PFSK-1 (cell line): Measurements from ENCODE around the gene TUBAL3.

Source experiments
- FOXP2 ChIP-seq: optimal IDR thresholded peaks from 2 replicates; pipeline ENCODE3; 2011; ENCODE audit warnings: borderline replicate concordance, control low read depth, inconsistent platforms; ENCODE audit not compliant: insufficient read depth; ENCODE audit errors: extremely low read length, extremely low read depth
- POLR2AphosphoS5 ChIP-seq: IDR thresholded peaks from 2 replicates; pipeline ENCODE4 v1.6.1; 2012; ENCODE audit warnings: low read depth, mild to moderate bottlenecking, control low read depth, low read length, moderate library complexity
- SIN3A ChIP-seq: IDR thresholded peaks from 2 replicates; pipeline ENCODE4 v1.6.1; 2012; ENCODE audit warnings: mild to moderate bottlenecking, low read length, moderate library complexity, borderline replicate concordance; ENCODE audit not compliant: insufficient read depth
- TAF1 ChIP-seq: IDR thresholded peaks from 2 replicates; pipeline ENCODE4 v1.6.1; 2012; ENCODE audit warnings: low read length, control low read depth, borderline replicate concordance; ENCODE audit not compliant: insufficient read depth
- TF ChIP-seq, protein P1 (sequence below), 2 experiments: IDR thresholded peaks; 2 replicates each; pipeline versions ENCODE4 v1.6.1 to v1.8.0; 2011 to 2012; ENCODE audit warnings: low read depth in 2 of 2, low read length in 2 of 2, control low read depth in 1 of 2, inconsistent platforms in 1 of 2, mild to moderate bottlenecking in 1 of 2, moderate library complexity in 1 of 2; ENCODE audit not compliant: insufficient read depth in 1 of 2

TUBAL3 gene

DNA sequence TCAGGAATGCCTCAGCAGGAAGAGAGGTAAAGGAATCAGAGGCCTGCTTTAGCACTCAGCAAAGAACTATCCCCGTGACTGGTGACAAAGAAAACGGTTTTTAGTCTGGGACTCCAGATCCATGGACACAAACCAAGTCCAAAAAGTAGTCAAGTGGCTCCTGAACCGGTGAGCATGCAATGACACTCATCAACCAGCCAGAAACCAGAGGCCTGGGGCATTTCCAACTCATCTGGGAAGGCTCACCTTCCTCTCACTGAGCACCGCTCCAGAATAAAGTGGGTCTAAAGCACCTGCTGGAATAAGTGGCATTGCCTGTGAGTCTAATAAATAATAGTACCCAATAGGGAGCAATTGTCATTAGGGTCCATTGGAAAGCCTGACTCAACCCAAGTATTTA is 57.7 kb downstream of the TUBAL3 start:
- TF ChIP-seq, protein P1, sequence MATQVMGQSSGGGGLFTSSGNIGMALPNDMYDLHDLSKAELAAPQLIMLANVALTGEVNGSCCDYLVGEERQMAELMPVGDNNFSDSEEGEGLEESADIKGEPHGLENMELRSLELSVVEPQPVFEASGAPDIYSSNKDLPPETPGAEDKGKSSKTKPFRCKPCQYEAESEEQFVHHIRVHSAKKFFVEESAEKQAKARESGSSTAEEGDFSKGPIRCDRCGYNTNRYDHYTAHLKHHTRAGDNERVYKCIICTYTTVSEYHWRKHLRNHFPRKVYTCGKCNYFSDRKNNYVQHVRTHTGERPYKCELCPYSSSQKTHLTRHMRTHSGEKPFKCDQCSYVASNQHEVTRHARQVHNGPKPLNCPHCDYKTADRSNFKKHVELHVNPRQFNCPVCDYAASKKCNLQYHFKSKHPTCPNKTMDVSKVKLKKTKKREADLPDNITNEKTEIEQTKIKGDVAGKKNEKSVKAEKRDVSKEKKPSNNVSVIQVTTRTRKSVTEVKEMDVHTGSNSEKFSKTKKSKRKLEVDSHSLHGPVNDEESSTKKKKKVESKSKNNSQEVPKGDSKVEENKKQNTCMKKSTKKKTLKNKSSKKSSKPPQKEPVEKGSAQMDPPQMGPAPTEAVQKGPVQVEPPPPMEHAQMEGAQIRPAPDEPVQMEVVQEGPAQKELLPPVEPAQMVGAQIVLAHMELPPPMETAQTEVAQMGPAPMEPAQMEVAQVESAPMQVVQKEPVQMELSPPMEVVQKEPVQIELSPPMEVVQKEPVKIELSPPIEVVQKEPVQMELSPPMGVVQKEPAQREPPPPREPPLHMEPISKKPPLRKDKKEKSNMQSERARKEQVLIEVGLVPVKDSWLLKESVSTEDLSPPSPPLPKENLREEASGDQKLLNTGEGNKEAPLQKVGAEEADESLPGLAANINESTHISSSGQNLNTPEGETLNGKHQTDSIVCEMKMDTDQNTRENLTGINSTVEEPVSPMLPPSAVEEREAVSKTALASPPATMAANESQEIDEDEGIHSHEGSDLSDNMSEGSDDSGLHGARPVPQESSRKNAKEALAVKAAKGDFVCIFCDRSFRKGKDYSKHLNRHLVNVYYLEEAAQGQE (IDR thresholded peaks at IDR 0.05; ENCODE audit: insufficient read depth in 1 of 2, low read depth in 2 of 2, low read length in 2 of 2), result no peak
- TF ChIP-seq FOXP2 (no peak), POLR2AphosphoS5 (no peak), TAF1 (no peak), SIN3A (no peak)

GRCh38 chr10:5344746-5345145 is 59.9 kb downstream of the TUBAL3 start:
- TF ChIP-seq TAF1 (no peak), FOXP2 (no peak), SIN3A (no peak), POLR2AphosphoS5 (no peak)
- TF ChIP-seq, protein P1 (IDR thresholded peaks at IDR 0.05; ENCODE audit: insufficient read depth in 1 of 2, low read depth in 2 of 2, low read length in 2 of 2), result no peak

- TF ChIP-seq POLR2AphosphoS5 (no peak), TAF1 (no peak), SIN3A (no peak)
Measured at GRCh38 chr10:5343979-5344378, 60.6 kb downstream of the TUBAL3 start.

- TF ChIP-seq FOXP2 (no peak), TAF1 (no peak), SIN3A (no peak), POLR2AphosphoS5 (no peak)
- TF ChIP-seq, protein P1 (IDR thresholded peaks at IDR 0.05; ENCODE audit: insufficient read depth in 1 of 2, low read depth in 2 of 2, low read length in 2 of 2), result no peak
Measured at GRCh38 chr10:5343561-5343960, 61.1 kb downstream of the TUBAL3 start.
